Retinal pigment epithelial cell (primary cell): ENCODE results near the gene PARD3.

Experiments
- DNase-seq: peaks from one replicate; pipeline ENCODE4 v3.0.0-alpha.2; 2010; ENCODE audit warnings: low read depth
- H3K4me3 ChIP-seq: 2 replicates; pipeline ENCODE4 v1.5.1; 2011; ENCODE audit warnings: mild to moderate bottlenecking, low read length, control low read depth, moderate library complexity
- TF ChIP-seq, protein P1 (sequence below): conservative IDR thresholded peaks from 2 replicates; pipeline ENCODE4 v1.5.1; 2011; ENCODE audit warnings: low read depth, low read length, control low read depth, inconsistent platforms

The PARD3 gene

DNA sequence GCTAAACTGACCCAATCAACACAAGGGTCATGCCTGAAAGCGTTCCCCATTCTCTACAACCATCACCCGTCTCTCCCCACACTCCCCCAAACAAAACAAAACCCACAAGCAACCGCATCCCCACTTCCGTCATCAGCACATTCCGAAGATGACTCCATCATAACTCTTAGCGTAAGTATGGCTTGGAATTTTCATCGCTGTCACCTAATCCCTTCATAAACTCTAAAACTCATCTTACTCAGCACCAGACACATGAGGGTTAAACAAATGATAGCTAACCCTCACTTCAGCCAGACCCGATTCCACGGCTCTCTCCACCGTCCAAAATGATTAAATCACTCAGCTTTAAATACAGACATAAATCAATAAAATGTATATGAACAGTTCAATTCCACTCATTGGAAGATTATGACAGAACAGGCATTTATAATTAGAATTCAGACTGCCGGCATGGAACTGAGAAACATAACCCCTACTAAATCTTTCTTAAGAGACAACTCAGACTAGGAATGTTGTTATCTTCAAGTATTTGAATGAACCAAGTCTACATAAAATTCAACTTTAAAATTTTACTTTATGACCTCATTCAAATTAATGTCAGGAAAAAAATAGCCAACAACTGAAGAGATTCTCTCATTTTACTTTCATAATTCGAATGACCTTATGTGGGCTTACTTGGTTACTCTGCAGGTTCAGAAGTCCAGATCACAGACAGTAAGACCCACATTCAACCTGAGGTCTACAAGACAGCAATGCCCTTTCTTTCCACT is 215.9 kb downstream of the PARD3 start:
- peak overlapping the region; percentile 5 for H3K4me3 ChIP-seq
- TF ChIP-seq, protein P1, sequence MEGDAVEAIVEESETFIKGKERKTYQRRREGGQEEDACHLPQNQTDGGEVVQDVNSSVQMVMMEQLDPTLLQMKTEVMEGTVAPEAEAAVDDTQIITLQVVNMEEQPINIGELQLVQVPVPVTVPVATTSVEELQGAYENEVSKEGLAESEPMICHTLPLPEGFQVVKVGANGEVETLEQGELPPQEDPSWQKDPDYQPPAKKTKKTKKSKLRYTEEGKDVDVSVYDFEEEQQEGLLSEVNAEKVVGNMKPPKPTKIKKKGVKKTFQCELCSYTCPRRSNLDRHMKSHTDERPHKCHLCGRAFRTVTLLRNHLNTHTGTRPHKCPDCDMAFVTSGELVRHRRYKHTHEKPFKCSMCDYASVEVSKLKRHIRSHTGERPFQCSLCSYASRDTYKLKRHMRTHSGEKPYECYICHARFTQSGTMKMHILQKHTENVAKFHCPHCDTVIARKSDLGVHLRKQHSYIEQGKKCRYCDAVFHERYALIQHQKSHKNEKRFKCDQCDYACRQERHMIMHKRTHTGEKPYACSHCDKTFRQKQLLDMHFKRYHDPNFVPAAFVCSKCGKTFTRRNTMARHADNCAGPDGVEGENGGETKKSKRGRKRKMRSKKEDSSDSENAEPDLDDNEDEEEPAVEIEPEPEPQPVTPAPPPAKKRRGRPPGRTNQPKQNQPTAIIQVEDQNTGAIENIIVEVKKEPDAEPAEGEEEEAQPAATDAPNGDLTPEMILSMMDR, result no peak
- DNase-seq, result peak; percentile 67

DNA sequence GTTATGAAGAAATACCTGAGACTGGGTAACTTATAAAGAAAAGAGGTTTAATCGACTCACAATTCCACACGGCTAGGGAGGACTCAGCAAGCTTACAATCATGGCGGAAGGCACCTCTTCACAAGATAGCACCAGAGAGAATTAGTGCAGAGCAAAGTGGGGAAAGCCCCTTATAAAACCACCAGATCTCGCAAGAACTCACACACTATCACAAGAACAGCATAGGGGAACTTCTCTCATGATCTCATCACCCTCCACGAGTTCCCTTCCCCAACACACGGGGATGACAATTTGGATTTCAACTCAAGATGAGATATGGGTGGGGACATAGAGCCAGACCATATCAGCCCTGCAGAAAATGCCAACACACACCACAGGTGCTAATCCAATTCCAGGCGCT is 218.7 kb downstream of the PARD3 start:
- DNase-seq, result no peak
- TF ChIP-seq, protein P1, result no peak
- H3K4me3 ChIP-seq, result no peak overlapping the region

DNA sequence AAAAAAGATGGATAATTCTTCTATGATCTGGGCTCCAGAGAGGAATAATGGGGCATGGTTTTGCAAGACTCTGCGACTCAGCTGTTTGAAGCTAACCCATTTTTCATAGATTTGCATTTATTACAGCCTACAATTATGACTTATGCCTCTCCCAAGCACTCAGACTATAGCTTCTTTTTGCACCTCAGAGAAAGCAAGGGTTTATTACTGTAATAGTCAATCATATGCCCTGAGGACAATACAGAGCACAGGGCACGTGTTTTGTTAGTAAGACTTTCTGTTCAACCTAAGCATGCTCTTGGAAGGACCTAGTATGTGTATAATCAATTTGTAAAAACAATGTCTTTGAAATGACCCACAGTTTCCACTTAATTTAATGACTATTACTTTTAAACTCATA is 221.2 kb downstream of the PARD3 start:
- DNase-seq, result no peak
- no peak overlapping the region for H3K4me3 ChIP-seq
- TF ChIP-seq, protein P1, result no peak

DNA sequence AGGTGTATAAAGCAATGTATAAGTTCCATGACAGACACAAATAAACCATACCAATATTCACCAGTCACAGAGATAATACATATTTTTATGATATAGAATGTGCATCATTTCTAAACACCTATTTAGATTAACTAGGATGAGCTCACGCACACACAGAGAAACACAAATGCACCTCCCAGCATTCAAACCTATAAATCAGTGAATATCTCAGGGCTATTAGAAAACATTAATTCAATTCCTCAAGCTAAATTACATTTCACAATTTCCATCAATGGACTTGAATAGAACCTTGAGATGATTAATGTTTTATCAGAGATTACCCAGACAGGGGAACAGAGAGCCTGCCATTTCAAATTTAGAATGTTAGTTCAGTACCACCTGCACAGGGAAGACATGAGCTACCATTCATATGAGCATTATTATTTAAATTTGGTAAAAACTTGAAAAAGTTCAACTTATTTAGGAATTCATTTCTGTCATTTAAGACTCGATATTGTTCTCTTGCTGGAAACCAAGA is 221.7 kb downstream of the PARD3 start:
- no peak for DNase-seq
- TF ChIP-seq, protein P1, result no peak
- H3K4me3 ChIP-seq, result no peak overlapping the region

DNA sequence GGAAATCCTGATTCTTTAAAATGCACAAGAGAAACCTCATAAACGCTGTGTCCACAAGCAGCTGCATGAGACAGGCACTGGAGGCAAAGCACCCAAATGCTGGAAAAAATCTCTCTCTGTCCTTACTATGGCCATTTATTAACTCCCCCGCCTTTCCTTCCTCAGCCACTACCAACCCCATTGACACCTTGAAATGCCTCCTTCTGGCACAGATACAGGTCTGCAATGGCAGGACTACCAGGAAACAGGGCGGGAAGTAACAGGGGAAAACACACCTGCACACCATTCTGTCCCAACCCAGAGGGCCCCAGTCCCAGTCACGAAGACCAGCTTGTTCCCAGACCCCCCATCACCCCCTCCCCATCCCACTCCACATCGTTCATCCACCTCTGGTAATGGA is 224.3 kb downstream of the PARD3 start:
- H3K4me3 ChIP-seq, result no peak overlapping the region
- no peak for DNase-seq
- TF ChIP-seq, protein P1, result no peak

DNA sequence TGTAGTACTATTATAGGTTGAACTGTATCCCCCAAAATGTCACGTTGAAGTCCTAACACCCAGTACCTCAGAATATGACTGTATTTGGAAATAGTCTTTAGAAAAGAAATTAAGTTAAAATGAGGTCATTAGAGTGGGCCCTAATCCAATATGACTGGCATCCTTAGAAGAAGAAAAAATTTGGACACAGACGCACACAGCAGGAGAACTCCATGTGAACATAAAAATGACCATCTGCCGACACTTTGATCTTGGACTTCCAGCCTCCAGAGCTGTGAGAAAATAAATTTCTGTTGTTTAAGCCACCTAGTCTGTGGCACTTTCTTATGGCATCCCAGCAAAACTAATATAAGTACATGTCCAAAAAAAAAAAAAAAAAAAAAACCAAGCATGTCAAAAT is 225.8 kb downstream of the PARD3 start:
- H3K4me3 ChIP-seq, result no peak overlapping the region
- TF ChIP-seq, protein P1, result no peak
- no peak for DNase-seq

DNA sequence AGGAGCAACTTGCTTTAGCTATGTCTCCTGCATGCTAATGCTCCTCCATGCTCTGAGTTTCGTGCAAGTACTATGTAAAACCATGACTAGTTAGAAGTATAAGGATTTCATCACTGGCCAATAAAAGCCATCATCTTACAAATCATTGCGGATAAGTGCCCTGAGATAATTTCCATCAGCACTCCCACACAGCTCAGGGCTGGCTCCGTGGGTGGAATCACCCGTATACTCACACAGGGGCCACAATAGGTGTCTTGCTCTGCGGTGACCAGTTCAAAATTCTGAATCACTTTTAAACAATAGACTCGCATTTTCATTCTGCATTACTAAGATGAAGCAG is 227.4 kb downstream of the PARD3 start:
- TF ChIP-seq, protein P1, result no peak
- DNase-seq, result no peak
- H3K4me3 ChIP-seq, result no peak overlapping the region
